GM18870 (cell line): ENCODE results near the gene SOCS6.
A peak's percentile ranks its signal among the peaks of the same experiment; 100 is the strongest.
"Not testable (repeated sequence)": the region's sequence is repeated elsewhere in the genome, so short reads cannot be mapped to it uniquely, and the experiment has no call there.

ENCODE experiments used
- ATAC-seq: cut with Tn5 transposase; IDR thresholded peaks from one replicate; pipeline ENCODE4 v1.9.1; 2021; ENCODE audit warnings: moderate library complexity; ENCODE audit not compliant: unreplicated experiment

SOCS6 gene

DNA sequence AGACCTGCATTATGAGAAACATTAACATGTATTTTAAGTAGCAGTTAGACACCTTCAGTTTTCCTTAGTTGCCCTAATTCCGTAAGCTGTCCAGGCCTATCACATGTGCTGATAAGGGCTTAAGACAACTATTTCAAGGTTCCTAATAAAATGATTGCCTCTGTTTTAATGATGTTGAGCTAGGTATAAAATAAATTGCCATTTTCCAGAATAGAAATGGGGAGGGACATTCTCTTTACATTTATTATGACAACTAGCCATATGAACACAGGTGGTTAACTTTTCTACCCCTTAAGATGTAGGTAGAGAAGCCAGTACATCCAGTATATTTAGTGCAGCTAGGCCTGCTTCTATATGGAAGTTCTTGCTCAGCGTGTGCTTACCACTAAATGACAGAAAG is 65.9 kb downstream of the SOCS6 start:
- ATAC-seq, result no peak

- ATAC-seq, result no peak
Observed at GRCh38 chr18:70355620-70356385, 67.0 kb downstream of the SOCS6 start.

DNA sequence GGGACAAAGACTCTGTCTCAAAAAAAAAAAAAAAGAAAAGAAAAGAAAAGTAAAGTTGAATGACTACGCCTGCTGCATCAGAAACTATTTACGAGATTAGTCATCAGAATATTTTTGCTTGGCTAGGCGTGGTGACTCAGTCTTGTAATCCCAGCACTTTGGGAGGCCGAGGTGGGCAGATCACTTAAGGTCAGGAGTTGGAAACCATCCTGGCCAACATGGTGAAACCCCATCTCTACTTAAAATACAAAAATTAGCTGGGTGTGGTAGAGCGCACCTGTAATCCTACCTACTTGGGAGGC is 69.2 kb downstream of the SOCS6 start:
- ATAC-seq, result peak; percentile 81

DNA sequence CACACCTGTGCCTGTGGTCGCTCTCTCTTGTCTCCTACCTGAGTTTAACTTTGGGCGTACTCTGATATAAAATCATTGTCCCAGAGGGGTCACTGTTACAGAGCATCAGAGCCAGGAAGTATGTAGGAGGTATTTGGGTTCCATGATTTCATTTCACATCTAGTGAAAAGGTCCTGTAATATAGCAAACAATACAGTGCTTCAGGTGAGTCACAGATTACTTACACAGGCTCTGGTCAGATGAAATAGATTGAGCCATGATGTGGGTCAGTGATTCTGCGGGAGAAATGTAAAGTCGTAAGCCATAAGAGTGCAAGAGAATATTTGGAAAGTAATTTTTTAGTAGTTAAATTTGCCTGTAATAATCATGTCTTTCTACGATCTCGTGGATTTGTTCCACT is 70.2 kb downstream of the SOCS6 start:
- no peak for ATAC-seq

DNA sequence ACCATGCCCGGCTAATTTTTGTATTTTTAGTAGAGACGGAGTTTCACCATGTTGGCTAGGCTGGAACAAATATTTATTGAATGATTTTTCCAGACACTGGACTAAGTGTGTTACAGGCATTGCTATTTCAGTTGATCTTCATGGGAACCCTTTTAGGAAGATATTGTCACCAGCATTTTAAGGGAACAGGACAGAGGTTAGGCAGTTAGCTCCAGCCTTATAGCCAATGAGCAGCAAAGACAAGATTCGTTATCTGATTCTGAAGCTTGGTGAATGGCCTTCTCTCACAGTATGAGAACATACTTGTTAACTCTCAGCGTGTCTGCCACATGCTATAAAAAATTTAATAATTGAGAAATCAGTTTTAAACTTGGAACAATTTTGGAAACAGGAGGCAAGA is 73.4 kb downstream of the SOCS6 start:
- ATAC-seq, result no peak

- no peak for ATAC-seq
Observed at GRCh38 chr18:70363861-70364260, 75.0 kb downstream of the SOCS6 start.

DNA sequence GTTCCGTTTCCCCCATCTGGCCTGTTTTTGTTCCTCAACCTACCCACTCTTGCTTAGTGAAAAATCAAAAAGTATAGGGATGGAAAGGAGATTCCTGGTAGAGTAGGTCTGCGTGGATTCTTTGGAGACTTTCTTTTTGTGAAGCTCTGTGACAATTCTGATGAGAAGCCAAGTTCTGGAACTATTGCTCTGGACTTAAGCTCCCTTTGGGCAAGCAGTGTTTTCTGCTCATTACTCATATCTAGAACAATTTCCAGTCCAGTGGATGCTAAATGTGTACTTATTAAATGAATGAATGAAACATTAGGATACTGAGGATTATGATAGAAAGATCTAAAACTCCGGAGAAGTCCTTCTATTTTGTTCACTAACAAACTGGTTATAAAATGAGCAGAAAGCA is 76.5 kb downstream of the SOCS6 start:
- ATAC-seq, result no peak

DNA sequence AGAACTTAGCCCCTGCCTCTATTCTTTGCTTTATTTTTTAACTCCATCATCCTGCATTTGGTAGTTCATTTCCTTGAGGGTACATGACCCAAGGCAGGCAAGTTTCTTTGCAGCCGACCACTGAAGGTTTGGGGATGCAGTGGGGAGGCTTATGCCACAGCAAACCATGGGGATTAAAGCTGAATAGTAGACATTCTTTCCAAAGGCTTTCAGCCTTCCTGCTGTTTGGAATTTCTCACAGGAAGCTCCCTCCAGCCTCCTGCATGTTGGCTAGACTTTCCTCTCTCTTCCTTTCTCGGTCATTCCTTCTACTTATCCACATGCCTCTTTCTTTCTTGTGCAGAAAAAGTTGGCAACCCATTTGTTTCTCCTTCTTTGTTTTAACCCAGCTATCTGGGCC is 77.3 kb downstream of the SOCS6 start:
- no peak for ATAC-seq

- no peak for ATAC-seq
Observed at GRCh38 chr18:70366670-70367069, 77.8 kb downstream of the SOCS6 start.

DNA sequence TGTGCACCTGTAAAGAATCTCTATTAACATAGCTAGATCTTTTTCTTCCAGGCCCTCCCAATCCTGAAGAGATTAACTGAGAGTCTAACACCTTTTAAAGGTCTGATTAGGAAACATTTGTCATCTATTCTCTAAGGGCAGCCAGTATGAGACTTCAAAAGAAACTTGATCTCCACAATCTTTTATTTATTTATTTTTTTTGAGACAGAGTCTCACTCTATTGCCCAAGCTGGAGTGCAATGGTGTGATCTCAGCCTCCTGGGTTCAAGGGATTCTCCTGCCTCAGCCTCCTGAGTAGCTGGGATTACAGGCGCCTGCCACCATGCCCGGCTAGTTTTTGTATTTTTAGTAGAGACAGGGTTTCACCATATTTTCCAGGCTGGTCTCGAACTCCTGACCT is 78.5 kb downstream of the SOCS6 start:
- not testable (repeated sequence) for ATAC-seq

DNA sequence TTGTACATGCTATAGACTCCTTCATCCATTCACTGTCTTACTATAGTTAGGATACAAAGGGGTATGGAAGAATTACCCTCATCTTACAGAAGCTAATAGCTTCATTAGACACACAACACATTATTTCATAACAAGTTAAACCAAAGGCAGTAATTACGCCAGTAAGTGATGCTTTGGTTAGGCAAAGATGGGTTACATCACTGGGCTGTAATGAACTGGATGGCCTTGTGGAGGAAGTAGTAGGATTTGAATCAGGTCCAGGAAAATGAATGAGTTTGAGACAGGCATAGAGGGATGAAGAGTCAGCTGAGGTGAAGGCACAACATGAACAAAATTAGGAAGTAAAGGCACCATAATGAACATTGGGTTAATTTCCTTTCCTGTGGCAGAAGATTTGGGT is 80.1 kb downstream of the SOCS6 start:
- no peak for ATAC-seq

- ATAC-seq, result no peak
Observed at GRCh38 chr18:70370762-70371733, 82.2 kb downstream of the SOCS6 start.

- no peak for ATAC-seq
Observed at GRCh38 chr18:70371908-70372307, 83.1 kb downstream of the SOCS6 start.

DNA sequence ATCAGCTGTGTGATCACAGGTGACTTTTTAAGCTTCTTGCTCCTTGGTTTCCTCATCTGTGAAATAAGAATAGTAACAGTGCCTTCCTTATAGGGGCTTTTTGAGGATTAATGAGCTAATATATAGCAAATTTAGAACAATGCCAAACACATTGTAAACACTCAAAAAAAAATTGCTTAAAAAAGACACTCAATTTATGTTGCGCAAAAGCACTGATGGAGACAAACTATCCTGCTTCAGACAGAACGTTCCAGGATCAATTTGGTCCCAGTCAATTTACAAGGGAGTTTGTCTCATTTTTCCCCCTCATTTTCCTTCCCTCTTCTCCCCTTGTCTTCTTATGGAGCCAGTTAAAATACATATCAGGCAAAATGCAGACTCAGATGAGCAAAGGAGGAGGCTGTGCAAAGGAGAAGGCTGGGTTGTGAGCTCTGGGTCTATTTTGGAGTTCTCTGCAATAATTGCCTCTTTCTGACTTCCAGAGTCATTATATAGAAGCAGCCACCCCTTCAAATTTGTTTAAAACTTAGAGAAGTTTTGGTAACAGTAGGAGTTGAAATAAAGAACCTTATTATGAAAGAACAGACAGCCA is 83.7 kb downstream of the SOCS6 start:
- no peak for ATAC-seq

- ATAC-seq, result no peak
Observed at GRCh38 chr18:70373042-70373519, 84.2 kb downstream of the SOCS6 start.

DNA sequence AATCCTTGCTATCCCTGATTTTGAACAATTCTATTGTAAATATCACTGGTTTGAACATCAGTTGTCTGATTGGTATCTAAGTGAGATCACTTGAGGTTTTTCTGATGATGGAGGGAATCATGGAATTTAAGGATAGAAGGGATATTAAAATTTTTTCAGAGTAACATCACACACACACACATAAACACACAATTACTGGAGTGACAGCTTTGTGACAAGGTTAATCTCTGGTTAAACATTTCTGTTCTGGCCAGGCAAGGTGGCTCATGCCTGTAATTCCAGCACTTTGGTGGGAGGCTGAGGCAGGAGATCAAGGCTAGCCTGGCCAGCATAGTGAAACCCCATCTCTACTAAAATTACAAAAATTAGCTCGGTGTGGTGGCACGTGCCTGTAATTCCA is 85.3 kb downstream of the SOCS6 start:
- ATAC-seq, result no peak

DNA sequence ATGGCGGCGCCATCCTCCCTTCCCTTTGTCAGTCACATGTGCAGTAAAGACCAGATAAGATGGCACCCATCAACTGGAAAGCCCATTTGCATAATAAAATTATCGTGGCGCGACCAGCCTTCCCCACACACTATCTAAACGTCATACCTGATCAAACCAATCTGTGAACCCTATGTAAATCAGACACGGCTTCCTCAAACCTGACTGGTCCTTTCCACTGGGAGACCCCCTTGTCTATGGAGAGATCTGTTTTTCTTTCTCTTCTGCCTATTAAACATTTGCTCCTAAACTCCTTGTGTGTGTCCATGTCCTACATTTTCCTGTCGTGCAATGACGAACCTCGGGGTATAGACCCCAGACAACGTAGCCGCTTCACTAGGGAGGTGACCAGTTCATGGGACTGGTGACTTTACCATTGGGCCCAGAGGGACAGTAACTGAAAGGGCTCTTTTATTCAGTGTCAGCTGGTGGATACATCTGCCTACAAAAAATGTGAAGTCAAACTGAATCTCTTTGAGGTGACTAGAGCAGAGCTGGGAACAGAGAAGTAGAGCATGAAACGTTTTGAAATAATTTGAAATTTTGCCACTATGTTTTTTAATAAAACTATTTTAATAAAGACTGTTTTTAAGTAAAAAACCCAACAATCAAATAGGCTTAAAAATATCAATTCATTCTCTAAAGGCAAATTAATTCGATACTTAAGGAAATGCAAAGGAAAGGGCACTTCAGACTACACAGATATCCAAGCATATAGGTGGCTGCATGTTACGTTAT is 87.5 kb downstream of the SOCS6 start:
- no peak for ATAC-seq

DNA sequence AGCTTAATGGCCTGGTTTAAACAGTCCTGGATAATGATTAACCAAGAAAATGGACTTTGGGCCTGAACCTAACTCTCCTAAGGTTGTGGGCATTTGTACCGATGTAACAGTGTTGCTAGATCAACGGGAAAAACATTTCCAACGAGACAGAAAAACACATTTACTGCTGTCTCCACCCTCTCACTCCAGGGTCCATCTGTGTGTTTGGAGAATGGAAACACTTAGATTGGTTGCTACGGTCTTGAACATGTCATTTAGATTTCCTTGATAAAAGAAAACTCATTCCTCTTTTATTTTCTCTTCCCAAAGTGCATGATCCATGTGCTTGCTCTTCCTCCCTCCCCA is 88.0 kb downstream of the SOCS6 start:
- no peak for ATAC-seq

DNA sequence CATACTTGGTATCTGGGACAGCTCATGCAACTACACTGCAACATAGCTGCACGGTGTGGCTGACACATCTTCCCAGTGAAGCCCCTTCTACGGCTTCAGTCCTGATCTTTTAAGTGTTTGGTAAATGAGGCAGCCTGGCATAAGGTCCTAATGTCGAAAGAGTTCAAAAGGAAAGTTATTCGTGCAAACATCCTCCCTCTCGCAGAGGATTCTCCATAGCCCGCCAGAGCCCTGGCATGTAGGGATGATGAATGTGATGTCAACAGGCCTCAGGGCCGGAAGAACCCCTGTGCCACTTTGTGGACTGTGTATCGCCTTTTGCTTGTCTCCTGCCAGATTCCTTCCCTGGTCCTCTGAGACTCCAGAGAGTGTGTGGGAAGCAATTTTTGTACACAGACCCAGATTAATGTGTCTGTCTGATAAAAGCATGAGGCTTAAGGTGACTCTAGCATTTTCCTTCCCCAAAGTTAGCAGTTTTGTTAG is 88.5 kb downstream of the SOCS6 start:
- ATAC-seq, result no peak

- ATAC-seq, result no peak
Observed at GRCh38 chr18:70377857-70378701, 89.2 kb downstream of the SOCS6 start.
